ENCODE data around the gene USP31. TPM values are rescaled to one million over a fixed set of nuclear protein-coding genes. Genes with fewer than 3 reads are reported as not detected.

USP31 gene
- polyA plus RNA-seq, 1 experiment: 4.7 TPM

DNA sequence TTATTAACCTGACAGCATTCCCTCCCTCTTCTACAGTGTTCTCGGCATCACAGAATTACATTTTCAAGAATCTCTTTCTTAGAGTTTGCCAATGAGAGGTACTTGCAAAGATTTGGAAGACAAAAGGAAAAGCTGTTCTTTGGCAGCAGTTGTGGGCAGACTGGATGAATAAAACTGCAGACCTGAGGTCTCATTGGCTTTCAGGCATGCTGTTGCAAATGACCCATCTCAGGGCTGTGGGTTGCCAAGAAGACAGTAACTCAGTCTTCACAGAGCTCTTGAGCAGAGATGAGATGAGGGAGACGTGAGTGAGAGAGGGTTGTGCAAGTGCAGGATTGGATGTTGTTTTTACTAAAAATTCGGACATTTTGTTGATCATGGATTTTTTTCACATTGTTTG is 11.3 kb upstream of the USP31 start:
- H3K27ac ChIP-seq (ENCODE audit: low read depth, low read length): no peak overlapping the region
- DNase-seq (ENCODE audit: low read depth, low spot score): no peak
- TF ChIP-seq, protein P1, sequence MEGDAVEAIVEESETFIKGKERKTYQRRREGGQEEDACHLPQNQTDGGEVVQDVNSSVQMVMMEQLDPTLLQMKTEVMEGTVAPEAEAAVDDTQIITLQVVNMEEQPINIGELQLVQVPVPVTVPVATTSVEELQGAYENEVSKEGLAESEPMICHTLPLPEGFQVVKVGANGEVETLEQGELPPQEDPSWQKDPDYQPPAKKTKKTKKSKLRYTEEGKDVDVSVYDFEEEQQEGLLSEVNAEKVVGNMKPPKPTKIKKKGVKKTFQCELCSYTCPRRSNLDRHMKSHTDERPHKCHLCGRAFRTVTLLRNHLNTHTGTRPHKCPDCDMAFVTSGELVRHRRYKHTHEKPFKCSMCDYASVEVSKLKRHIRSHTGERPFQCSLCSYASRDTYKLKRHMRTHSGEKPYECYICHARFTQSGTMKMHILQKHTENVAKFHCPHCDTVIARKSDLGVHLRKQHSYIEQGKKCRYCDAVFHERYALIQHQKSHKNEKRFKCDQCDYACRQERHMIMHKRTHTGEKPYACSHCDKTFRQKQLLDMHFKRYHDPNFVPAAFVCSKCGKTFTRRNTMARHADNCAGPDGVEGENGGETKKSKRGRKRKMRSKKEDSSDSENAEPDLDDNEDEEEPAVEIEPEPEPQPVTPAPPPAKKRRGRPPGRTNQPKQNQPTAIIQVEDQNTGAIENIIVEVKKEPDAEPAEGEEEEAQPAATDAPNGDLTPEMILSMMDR (IDR thresholded peaks at IDR 0.05; ENCODE audit: low read depth, low read length): no peak
- ChIA-PET CTCF (no interaction called here), POLR2A (no interaction called here)
- H3K4me3 ChIP-seq (ENCODE audit: low read depth, low read length): no peak overlapping the region
- peaks cover 4% of the 10 kb centered on the region for H3K27me3 ChIP-seq (ENCODE audit: control insufficient read depth, insufficient read depth, low read length)
- no peaks in the 10 kb centered on the region for H3K9me3 ChIP-seq (ENCODE audit: control insufficient read depth, insufficient read depth, low read length)

DNA sequence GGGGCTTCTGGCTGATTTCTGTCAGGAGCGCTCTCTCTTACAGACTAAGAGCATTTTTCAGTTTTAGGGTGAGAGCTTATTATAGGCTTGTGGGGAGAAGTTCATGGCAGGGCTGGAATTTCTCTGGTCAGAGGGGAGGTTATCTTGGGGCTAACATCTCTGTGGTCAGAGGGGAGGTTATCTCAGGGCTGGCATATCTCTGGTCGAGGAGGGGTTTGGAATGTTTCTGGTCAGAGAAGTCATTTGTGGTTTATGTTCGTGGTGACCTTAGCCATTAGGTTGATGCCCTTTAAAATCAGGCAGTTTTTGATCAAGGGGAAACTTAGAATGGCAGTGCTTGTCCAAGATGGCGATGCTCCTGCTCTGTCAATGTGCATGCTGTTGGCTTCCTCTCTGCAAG is 10.8 kb upstream of the USP31 start:
- no peak overlapping the region for H3K4me3 ChIP-seq (ENCODE audit: low read depth, low read length)
- no peaks in the 10 kb centered on the region for H3K9me3 ChIP-seq (ENCODE audit: control insufficient read depth, insufficient read depth, low read length)
- POLR2A ChIA-PET: no interaction called here
- H3K27ac ChIP-seq (ENCODE audit: low read depth, low read length): no peak overlapping the region
- peaks cover 7% of the 10 kb centered on the region for H3K27me3 ChIP-seq (ENCODE audit: control insufficient read depth, insufficient read depth, low read length)
- no peak for DNase-seq (ENCODE audit: low read depth, low spot score)
- TF ChIP-seq, protein P1 (IDR thresholded peaks at IDR 0.05; ENCODE audit: low read depth, low read length): no peak
- CTCF ChIA-PET: no interaction called here

DNA sequence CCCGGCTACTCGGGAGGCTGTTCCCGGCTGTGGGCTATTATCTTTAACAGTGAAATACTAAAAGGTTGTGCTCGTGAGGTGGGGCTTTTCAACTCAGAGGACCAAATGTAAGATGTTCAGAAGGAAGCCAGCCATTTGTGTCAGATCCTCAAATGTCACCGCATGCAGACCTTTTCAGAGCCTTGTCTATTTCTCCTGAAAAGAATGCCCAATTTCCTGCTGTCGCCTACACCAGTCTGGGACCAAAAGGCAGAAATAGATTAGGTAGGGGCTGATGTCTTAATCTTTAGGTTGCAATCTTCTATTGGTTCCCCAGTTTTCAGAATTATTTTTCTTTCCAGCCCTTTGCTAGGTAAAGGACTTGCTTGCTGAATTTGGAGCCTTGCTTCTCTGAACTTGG is 8.9 kb upstream of the USP31 start:
- Histone ChIP-seq H3K27me3 (ENCODE audit: control insufficient read depth, insufficient read depth, low read length) (peaks cover 7% of the 10 kb centered on the region), H3K27ac (ENCODE audit: low read depth, low read length) (no peak overlapping the region), H3K9me3 (ENCODE audit: control insufficient read depth, insufficient read depth, low read length) (no peaks in the 10 kb centered on the region), H3K4me3 (ENCODE audit: low read depth, low read length) (no peak overlapping the region)
- POLR2A ChIA-PET: no interaction called here
- TF ChIP-seq, protein P1 (IDR thresholded peaks at IDR 0.05; ENCODE audit: low read depth, low read length): no peak
- no peak for DNase-seq (ENCODE audit: low read depth, low spot score)
- CTCF ChIA-PET: interaction anchor here (0.7 kb wide), 1 partner anchor 252 kb away, joined by 3 read pairs; no protein-coding TSS in a partner anchor

DNA sequence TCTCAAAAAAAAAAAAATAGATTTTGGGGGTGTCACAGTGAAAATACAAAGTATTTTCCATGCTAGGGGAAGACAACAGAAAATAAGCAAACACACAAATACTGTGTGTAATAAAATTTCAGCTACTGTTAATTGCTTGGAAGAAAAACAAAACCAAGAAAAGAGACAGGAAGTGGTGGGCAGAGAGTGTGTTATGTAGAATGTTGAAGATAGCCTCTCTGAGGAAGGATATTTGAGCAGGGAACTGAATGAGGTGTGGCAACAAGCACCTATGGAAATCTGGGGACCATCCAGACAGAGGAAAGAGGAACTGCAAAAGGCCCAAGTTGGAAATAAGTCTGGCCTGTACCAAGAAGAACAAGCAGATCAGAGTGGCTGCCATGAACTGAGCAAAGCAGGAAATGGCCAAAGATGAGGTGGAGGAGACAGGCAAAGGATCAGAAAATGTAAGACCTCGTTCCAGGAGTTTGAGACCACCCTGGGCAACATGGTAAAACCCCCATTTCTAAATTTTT is 7.8 kb upstream of the USP31 start:
- POLR2A ChIA-PET: no interaction called here
- TF ChIP-seq, protein P1 (IDR thresholded peaks at IDR 0.05; ENCODE audit: low read depth, low read length): no peak
- Histone ChIP-seq H3K27me3 (ENCODE audit: control insufficient read depth, insufficient read depth, low read length) (peaks cover 7% of the 10 kb centered on the region), H3K9me3 (ENCODE audit: control insufficient read depth, insufficient read depth, low read length) (no peaks in the 10 kb centered on the region), H3K27ac (ENCODE audit: low read depth, low read length) (no peak overlapping the region), H3K4me3 (ENCODE audit: low read depth, low read length) (no peak overlapping the region)
- CTCF ChIA-PET: no interaction called here
- no peak for DNase-seq (ENCODE audit: low read depth, low spot score)

DNA sequence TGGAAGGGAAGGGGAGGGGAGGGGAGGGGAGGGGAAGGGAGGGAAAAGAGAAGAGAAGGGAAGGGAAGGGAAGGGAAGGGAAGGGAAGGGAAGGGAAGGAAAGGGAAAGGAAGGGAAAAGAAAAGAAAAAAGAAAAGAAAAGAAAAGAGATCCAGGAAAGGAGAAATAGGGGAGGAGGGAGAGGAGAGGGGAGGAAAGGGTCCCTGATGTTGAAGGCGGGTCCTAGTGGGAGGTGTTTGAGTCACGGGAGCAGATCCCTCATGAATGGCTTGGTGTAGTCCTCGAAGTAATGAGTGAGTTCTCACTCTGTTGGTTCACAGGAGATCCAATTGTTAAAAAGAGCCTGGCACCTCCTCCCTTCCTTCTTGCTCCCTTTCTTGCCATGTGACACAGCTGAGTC is 6.9 kb upstream of the USP31 start:
- Histone ChIP-seq H3K9me3 (ENCODE audit: control insufficient read depth, insufficient read depth, low read length) (no peaks in the 10 kb centered on the region), H3K4me3 (ENCODE audit: low read depth, low read length) (no peak overlapping the region), H3K27ac (ENCODE audit: low read depth, low read length) (no peak overlapping the region), H3K27me3 (ENCODE audit: control insufficient read depth, insufficient read depth, low read length) (peaks cover 7% of the 10 kb centered on the region)
- no peak for DNase-seq (ENCODE audit: low read depth, low spot score)
- ChIA-PET CTCF (no interaction called here), POLR2A (no interaction called here)
- TF ChIP-seq, protein P1 (IDR thresholded peaks at IDR 0.05; ENCODE audit: low read depth, low read length): no peak

All from AG04450 (cell line).